HL-60/S4 (cell line): Measurements from ENCODE around the gene STARD3NL.

Experiments used
- in situ Hi-C: fragments of 300-500 bp; cut with MboI; formaldehyde crosslinking; loops from 2 replicates; pipeline ENCODE4 v1.14.3; 2022; ENCODE audit warnings: low sequenced_read_pairs

STARD3NL gene

GRCh38 chr7:38181111-38181510 lies 3.1 kb downstream of the STARD3NL start:
- in situ Hi-C loops = no loop called here

GRCh38 chr7:38182450-38182849 lies 4.4 kb downstream of the STARD3NL start:
- in situ Hi-C loops = no loop called here

- in situ Hi-C loops = no loop called here
Measured at GRCh38 chr7:38185395-38186307, 7.6 kb downstream of the STARD3NL start.

- in situ Hi-C loops = no loop called here
Measured at GRCh38 chr7:38186593-38187314, 8.7 kb downstream of the STARD3NL start.

GRCh38 chr7:38187794-38188440 lies 9.9 kb downstream of the STARD3NL start:
- in situ Hi-C loops = no loop called here

GRCh38 chr7:38189231-38189938 lies 11.3 kb downstream of the STARD3NL start:
- in situ Hi-C loops = no loop called here

GRCh38 chr7:38190011-38190410 lies 12.0 kb downstream of the STARD3NL start:
- in situ Hi-C loops = no loop called here

- in situ Hi-C loops = no loop called here
Measured at GRCh38 chr7:38191791-38192190, 13.7 kb downstream of the STARD3NL start.

- in situ Hi-C loops = no loop called here
Measured at GRCh38 chr7:38192327-38192726, 14.3 kb downstream of the STARD3NL start.

GRCh38 chr7:38195804-38196595 lies 18.0 kb downstream of the STARD3NL start:
- in situ Hi-C loops = no loop called here

- in situ Hi-C loops = no loop called here
Measured at GRCh38 chr7:38198366-38198765, 20.3 kb downstream of the STARD3NL start.

GRCh38 chr7:38199154-38199553 lies 21.1 kb downstream of the STARD3NL start:
- in situ Hi-C loops = no loop called here

- in situ Hi-C loops = loop anchor here (25.0 kb wide), 1 partner anchor 287 kb away; the partner anchor contains the start of genes EPDR1 and SFRP4
Measured at GRCh38 chr7:38199782-38200181, 21.7 kb downstream of the STARD3NL start.

- in situ Hi-C loops = loop anchor here (25.0 kb wide), 1 partner anchor 294 kb away; the partner anchor contains the start of genes EPDR1 and SFRP4
Measured at GRCh38 chr7:38206071-38206470, 28.0 kb downstream of the STARD3NL start.

- in situ Hi-C loops = loop anchor here (25.0 kb wide), 1 partner anchor 296 kb away; the partner anchor contains the start of genes EPDR1 and SFRP4
Measured at GRCh38 chr7:38207843-38208242, 29.8 kb downstream of the STARD3NL start.

- in situ Hi-C loops = loop anchor here (25.0 kb wide), 1 partner anchor 299 kb away; the partner anchor contains the start of genes EPDR1 and SFRP4
Measured at GRCh38 chr7:38211486-38211885, 33.4 kb downstream of the STARD3NL start.

- in situ Hi-C loops = loop anchor here (25.0 kb wide), 1 partner anchor 300 kb away; the partner anchor contains the start of genes EPDR1 and SFRP4
Measured at GRCh38 chr7:38211940-38212339, 33.9 kb downstream of the STARD3NL start.

- in situ Hi-C loops = loop anchor here (25.0 kb wide), 1 partner anchor 303 kb away; the partner anchor contains the start of genes EPDR1 and SFRP4
Measured at GRCh38 chr7:38215115-38215514, 37.1 kb downstream of the STARD3NL start.
